ENCODE results near the gene IQGAP2. TPM values are rescaled to one million over a fixed set of nuclear protein-coding genes. Genes with fewer than 3 reads are reported as not detected.

IQGAP2 gene
- total RNA-seq, 1 donor from 2014 or later, result not detected

DNA sequence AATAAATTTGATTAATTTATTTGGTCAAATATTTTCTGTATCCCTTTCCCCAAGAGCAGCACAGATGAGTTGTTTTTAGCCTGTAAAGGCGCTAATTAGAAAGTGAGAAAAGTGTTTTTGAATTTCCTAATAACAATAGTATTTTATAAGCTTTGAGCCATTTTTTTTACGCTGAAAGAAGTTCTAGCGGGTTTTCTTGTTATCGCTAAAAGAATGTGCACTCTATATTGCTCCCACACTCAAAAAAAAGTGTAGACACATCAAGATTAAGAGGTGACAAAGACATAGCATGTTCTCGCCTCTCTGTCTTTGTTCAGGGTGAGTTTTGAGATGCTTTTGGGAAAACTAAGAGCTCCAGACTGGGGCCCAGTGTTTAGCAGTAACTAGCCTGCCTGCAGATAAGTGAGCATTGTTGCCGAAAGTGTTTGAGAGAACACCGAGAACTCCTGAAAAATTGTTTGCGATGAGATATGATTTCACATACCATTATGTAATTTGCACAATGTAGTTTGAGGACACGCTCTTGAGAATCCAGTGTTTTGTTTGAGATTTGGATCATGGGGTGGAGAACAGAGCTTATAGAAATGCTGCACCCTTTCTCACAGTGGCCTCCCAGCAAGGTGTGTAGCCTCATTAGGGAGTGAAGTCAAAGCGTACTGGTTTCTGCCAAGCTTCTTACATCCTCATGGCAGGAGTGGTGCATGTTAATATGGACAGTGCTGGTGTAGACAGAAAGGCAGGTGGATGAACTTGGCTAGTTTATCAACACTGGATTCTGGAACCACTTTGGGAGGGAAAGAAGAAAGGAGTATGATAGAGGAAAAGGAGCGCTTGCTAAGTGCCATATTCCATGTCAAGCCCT, 314.4 kb downstream of the IQGAP2 start:
- H3K27me3 ChIP-seq (ENCODE audit: control insufficient read depth, insufficient read depth, low read length), result no peaks in the 10 kb centered on the region
- FAIRE-seq (no peak), DNase-seq (ENCODE audit: low read depth) (no peak)
- peak overlapping the region; percentile 82 for H3K4me3 ChIP-seq (ENCODE audit: low read depth, low read length)
- H3K36me3 ChIP-seq (ENCODE audit: control insufficient read depth, insufficient read depth, low read length), result no peaks in the 10 kb centered on the region
- TF ChIP-seq, protein P1, sequence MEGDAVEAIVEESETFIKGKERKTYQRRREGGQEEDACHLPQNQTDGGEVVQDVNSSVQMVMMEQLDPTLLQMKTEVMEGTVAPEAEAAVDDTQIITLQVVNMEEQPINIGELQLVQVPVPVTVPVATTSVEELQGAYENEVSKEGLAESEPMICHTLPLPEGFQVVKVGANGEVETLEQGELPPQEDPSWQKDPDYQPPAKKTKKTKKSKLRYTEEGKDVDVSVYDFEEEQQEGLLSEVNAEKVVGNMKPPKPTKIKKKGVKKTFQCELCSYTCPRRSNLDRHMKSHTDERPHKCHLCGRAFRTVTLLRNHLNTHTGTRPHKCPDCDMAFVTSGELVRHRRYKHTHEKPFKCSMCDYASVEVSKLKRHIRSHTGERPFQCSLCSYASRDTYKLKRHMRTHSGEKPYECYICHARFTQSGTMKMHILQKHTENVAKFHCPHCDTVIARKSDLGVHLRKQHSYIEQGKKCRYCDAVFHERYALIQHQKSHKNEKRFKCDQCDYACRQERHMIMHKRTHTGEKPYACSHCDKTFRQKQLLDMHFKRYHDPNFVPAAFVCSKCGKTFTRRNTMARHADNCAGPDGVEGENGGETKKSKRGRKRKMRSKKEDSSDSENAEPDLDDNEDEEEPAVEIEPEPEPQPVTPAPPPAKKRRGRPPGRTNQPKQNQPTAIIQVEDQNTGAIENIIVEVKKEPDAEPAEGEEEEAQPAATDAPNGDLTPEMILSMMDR (IDR thresholded peaks at IDR 0.05; ENCODE audit: insufficient read depth, low read length, severe bottlenecking), result no peak

DNA sequence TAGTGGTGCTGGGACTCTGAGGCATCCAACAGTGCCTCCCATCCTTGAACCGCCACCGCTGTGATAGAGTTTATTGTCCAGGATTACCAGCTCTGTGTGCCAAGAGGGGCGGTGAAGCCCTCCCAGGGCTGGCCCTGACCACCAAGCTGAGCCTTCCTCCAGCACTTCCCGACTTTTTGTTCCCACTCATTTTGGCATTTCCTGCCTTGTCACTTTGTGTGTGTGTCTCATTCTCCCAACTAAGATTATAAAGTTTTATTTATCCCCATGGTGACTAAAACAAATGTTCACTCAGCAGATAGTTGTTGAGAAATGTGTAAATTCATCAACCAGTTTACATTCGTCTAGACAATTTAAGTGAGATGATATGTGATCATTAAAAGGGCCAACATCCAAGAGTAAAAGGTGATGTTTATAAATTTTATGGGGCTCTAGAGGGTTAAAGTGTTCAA, 315.3 kb downstream of the IQGAP2 start:
- FAIRE-seq, result no peak
- Histone ChIP-seq H3K27me3 (ENCODE audit: control insufficient read depth, insufficient read depth, low read length) (no peaks in the 10 kb centered on the region), H3K4me3 (ENCODE audit: low read depth, low read length) (no peak overlapping the region), H3K36me3 (ENCODE audit: control insufficient read depth, insufficient read depth, low read length) (no peaks in the 10 kb centered on the region)
- TF ChIP-seq, protein P1 (IDR thresholded peaks at IDR 0.05; ENCODE audit: insufficient read depth, low read length, severe bottlenecking), result no peak
- DNase-seq (ENCODE audit: low read depth), result no peak

DNA sequence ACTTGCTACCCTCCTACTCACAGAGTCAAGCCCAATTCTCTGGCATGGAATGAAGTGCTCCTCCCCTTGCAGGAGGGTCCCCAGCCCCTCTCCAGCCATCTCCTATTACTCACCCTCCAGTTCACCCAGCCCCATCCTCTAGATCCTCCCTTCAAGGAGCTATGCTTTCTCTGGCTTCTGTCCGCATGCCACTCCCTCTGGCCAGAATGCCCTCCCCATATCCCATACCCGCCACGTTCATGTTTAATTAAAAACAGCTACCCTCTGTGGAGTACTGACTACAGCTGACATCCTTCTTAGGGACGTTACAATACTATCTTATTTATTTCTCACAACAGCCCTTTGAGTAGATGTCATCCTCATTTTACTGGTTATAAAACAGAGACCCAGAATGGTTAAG, 315.8 kb downstream of the IQGAP2 start:
- Histone ChIP-seq H3K4me3 (ENCODE audit: low read depth, low read length) (no peak overlapping the region), H3K36me3 (ENCODE audit: control insufficient read depth, insufficient read depth, low read length) (no peaks in the 10 kb centered on the region), H3K27me3 (ENCODE audit: control insufficient read depth, insufficient read depth, low read length) (no peaks in the 10 kb centered on the region)
- TF ChIP-seq, protein P1 (IDR thresholded peaks at IDR 0.05; ENCODE audit: insufficient read depth, low read length, severe bottlenecking), result no peak
- FAIRE-seq, result no peak
- no peak for DNase-seq (ENCODE audit: low read depth)

DNA sequence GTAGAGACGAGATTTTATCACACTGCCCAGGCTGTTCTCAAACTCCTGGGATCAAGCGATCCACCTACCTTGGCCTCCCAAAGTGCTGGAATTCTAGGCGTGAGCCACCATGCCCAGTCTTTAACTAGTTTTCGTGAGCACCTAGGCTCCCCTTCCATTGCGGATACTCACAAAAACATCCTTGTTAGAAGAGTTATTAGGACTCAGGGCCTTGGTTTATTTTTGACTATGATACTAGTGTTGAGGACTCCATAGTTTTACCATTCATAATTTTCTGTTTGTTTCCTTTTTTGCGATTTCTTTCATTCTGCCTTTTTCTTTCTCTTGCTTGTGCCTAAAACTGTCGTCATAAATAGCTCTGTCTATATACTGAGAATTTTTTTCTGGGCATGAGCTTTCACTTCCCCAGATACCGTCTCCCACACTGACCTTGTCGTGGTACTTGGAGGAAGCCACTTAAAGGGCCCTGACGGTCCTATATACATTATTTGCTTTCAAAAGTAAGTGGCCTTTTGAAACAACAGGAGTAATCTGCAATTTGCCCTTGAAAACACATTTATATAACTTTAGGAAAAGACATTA, 318.0 kb downstream of the IQGAP2 start:
- H3K36me3 ChIP-seq (ENCODE audit: control insufficient read depth, insufficient read depth, low read length), result no peaks in the 10 kb centered on the region
- TF ChIP-seq, protein P1 (IDR thresholded peaks at IDR 0.05; ENCODE audit: insufficient read depth, low read length, severe bottlenecking), result no peak
- no peaks in the 10 kb centered on the region for H3K27me3 ChIP-seq (ENCODE audit: control insufficient read depth, insufficient read depth, low read length)
- no peak for DNase-seq (ENCODE audit: low read depth)
- H3K4me3 ChIP-seq (ENCODE audit: low read depth, low read length), result no peak overlapping the region
- FAIRE-seq, result no peak

DNA sequence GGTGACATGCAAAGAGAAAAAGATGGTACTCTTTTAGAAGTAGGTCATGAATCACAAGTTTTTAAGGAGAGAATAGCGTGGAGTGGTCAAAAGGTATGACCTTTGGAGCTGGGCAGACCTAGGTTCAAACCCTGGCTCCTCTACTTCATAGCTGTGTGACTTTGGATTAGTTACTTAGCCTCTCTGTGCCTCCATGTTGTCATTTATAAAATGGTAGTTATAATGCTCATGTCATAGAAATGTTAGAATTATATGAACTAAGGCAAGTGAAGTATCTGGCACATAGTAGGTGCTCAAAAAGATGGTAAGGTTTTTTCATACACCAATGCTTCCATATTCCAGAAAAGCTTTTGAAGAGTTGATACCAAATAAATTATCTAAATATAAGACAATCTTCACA, 320.2 kb downstream of the IQGAP2 start:
- DNase-seq (ENCODE audit: low read depth), result no peak
- no peak overlapping the region for H3K4me3 ChIP-seq (ENCODE audit: low read depth, low read length)
- FAIRE-seq, result no peak
- TF ChIP-seq, protein P1 (IDR thresholded peaks at IDR 0.05; ENCODE audit: insufficient read depth, low read length, severe bottlenecking), result no peak
- H3K27me3 ChIP-seq (ENCODE audit: control insufficient read depth, insufficient read depth, low read length), result no peaks in the 10 kb centered on the region
- H3K36me3 ChIP-seq (ENCODE audit: control insufficient read depth, insufficient read depth, low read length), result no peaks in the 10 kb centered on the region
